ENCODE data around the gene TNFSF10. TPM values are rescaled to one million over a fixed set of nuclear protein-coding genes. Genes with fewer than 3 reads are reported as not detected.

The TNFSF10 gene
- total and polyA plus RNA-seq, 2 of the 8 experiments (the other 6 are each of a cell fraction or from before 2014, with no cell fraction given) = 0.06 TPM; not detected in 1

GRCh38 chr3:172559020-172559419 is 35.8 kb upstream of the TNFSF10 start:
- H2AK5ac ChIP-seq (ENCODE audit: low read depth, low read length) = no peak overlapping the region
- H3K27me3 ChIP-seq (replicated peaks in 1 of 4; ENCODE audit: control insufficient read depth in 3 of 4, extremely low read depth in 1 of 4, insufficient read depth in 3 of 4, low read length in 3 of 4) = no peaks in the 10 kb centered on the region
- no peak overlapping the region for H3K4ac ChIP-seq (replicated peaks; ENCODE audit: insufficient read length, low read depth, low read length)
- no peak for FAIRE-seq
- no peak overlapping the region for H2BK20ac ChIP-seq (ENCODE audit: low read length)
- no peaks in the 10 kb centered on the region for H3K9me3 ChIP-seq (ENCODE audit: insufficient read depth in 2 of 2, low read depth in 1 of 2, low read length in 1 of 2)
- no peaks in the 10 kb centered on the region for H3K79me2 ChIP-seq (ENCODE audit: control insufficient read depth in 1 of 2, insufficient read depth in 2 of 2, low read length in 2 of 2)
- H2BK15ac ChIP-seq (ENCODE audit: low read length) = no peak overlapping the region
- H3K79me1 ChIP-seq (ENCODE audit: low read depth, low read length) = no peaks in the 10 kb centered on the region
- H3K4me3 ChIP-seq (ENCODE audit: extremely low read depth in 1 of 4, insufficient read depth in 2 of 4, low read depth in 3 of 4, low read length in 4 of 4) = no peak overlapping the region
- no peak overlapping the region for H3K4me2 ChIP-seq (ENCODE audit: insufficient read depth in 1 of 2, low read depth in 2 of 2, low read length in 2 of 2)
- peaks cover 0 to 2% of the 10 kb centered on the region in 2 experiments for H4K20me1 ChIP-seq (replicated peaks in 1 of 2; ENCODE audit: control insufficient read depth in 1 of 2, insufficient read depth in 2 of 2, low read length in 2 of 2)
- H4K5ac ChIP-seq (ENCODE audit: insufficient read length, low read depth, low read length) = no peak overlapping the region
- H3K36me3 ChIP-seq (ENCODE audit: control insufficient read depth in 2 of 4, insufficient read depth in 4 of 4, low read length in 3 of 4) = no peaks in the 10 kb centered on the region
- 92% methylated on average over 3 of the region's 3 CpGs; no CpG with 5 or more reads in 1 of the 2 experiments for WGBS, 2 experiments (ENCODE audit: extremely low coverage in 1 of 2, insufficient coverage in 1 of 2, insufficient read length in 1 of 2, insufficient replicate concordance in 2 of 2, low coverage in 1 of 2, low lambda C conversion rate in 2 of 2, missing lambda C conversion rate in 1 of 2)
- H3K18ac ChIP-seq (ENCODE audit: extremely low read depth, low read length) = no peak overlapping the region
- 0 out of 7 replicates have a peak, but pooled peaks cover 0 to 3% (median 0%) of the 10 kb centered on the region in 4 experiments for H3K4me1 ChIP-seq (replicated peaks in 1 of 4; ENCODE audit: control insufficient read depth in 3 of 4, insufficient read depth in 4 of 4, low read length in 3 of 4)
- no peak overlapping the region for H4K91ac ChIP-seq (replicated peaks; ENCODE audit: insufficient read length, low read length)
- H3K14ac ChIP-seq (ENCODE audit: insufficient read length) = no peak overlapping the region
- no peak overlapping the region for H2BK5ac ChIP-seq (ENCODE audit: low read depth, low read length)
- no peak overlapping the region for H4K8ac ChIP-seq (ENCODE audit: extremely low read depth, insufficient read depth, low read length)
- H3K27ac ChIP-seq (ENCODE audit: low read depth, low read length) = no peak overlapping the region
- no peak overlapping the region for H3K9ac ChIP-seq (replicated peaks in 1 of 4; ENCODE audit: extremely low read depth in 1 of 4, low read depth in 3 of 4, low read length in 3 of 4)
- no peak overlapping the region for H2AFZ ChIP-seq (ENCODE audit: low read length)
- H3K56ac ChIP-seq (replicated peaks; ENCODE audit: insufficient read length, low read depth, low read length) = no peak overlapping the region
- no peak overlapping the region for H3K23ac ChIP-seq (ENCODE audit: insufficient read length)
- CTCF ChIA-PET (ENCODE audit: partially characterized antibody) = no interaction called here
- POLR2A ChIA-PET (ENCODE audit: partially characterized antibody) = no interaction called here
- no peaks in the 10 kb centered on the region for H3K23me2 ChIP-seq (ENCODE audit: low read depth, low read length)
- H2BK120ac ChIP-seq (replicated peaks; ENCODE audit: low read depth, low read length) = no peak overlapping the region
- no peak for TF ChIP-seq JUND (IDR thresholded peaks at IDR 0.05; ENCODE audit: low read length)
- TF ChIP-seq POLR2AphosphoS5 (IDR thresholded peaks at IDR 0.05; ENCODE audit: low read depth, low read length) = no peak
- no peak for TF ChIP-seq TAF7 (optimal IDR thresholded peaks at IDR 0.05; ENCODE audit: borderline replicate concordance, low read depth, low read length)
- no peak for TF ChIP-seq CEBPB (IDR thresholded peaks at IDR 0.05; ENCODE audit: low read depth, low read length)
- no peak for TF ChIP-seq RFX5 (IDR thresholded peaks at IDR 0.05; ENCODE audit: borderline replicate concordance, low read depth, low read length)
- TF ChIP-seq EP300 (IDR thresholded peaks at IDR 0.05; ENCODE audit: borderline replicate concordance in 1 of 2, low read depth in 2 of 2, low read length in 2 of 2) = no peak
- TF ChIP-seq EGR1 (IDR thresholded peaks at IDR 0.05; ENCODE audit: borderline replicate concordance, low read depth, low read length) = no peak
- TF ChIP-seq E2F6 (IDR thresholded peaks at IDR 0.05) = no peak
- TF ChIP-seq SIRT6 (IDR thresholded peaks at IDR 0.05; ENCODE audit: low read length) = no peak
- no peak for TF ChIP-seq TAF1 (IDR thresholded peaks at IDR 0.05; ENCODE audit: low read depth, low read length)
- TF ChIP-seq FOSL1 (IDR thresholded peaks at IDR 0.05; ENCODE audit: insufficient read depth, low read depth, low read length) = no peak
- TF ChIP-seq CTBP2 (IDR thresholded peaks at IDR 0.05; ENCODE audit: borderline replicate concordance, insufficient read depth, insufficient read length, low read length) = no peak
- H2BK12ac ChIP-seq (ENCODE audit: low read depth, low read length) = no peak overlapping the region
- DNase-seq (ENCODE audit: low read depth in 1 of 2, low spot score in 2 of 2) = no peak

Measured in H1 (cell line).